Body of pancreas (tissue), 4 donors: ENCODE measurements around the gene JMY. TPM values are rescaled to one million over a fixed set of nuclear protein-coding genes. Genes with fewer than 3 reads are reported as not detected.

Source experiments
- ATAC-seq: fragments of 150-250 bp; one replicate; pipeline ENCODE4 v1.9.1; 2016
- DNase-seq, 4 donors: peaks; one replicate each; pipeline ENCODE4 v3.0.0-alpha.2; 2019
- H3K27ac ChIP-seq, 4 donors: fragments of 200-600 bp; sonication (generic); 1 replicate in 3 of 4; 2 replicates in 1 of 4; pipeline versions ENCODE4 v1.5.1 to v1.6.1; 2016 to 2019; ENCODE audit warnings: mild to moderate bottlenecking in 1 of 4, mixed read lengths in 1 of 4, moderate library complexity in 1 of 4
- H3K27me3 ChIP-seq, 2 donors: fragments of 200-600 bp; sonication (generic); one replicate each; pipeline ENCODE4 v1.6.0; 2016; ENCODE audit warnings: mild to moderate bottlenecking in 1 of 2
- H3K36me3 ChIP-seq, 2 donors: fragments of 200-600 bp; sonication (generic); replicated peaks in 1 of 2; 2 replicates each; pipeline ENCODE4 v1.5.1; 2016; ENCODE audit warnings: low read depth in 2 of 2; ENCODE audit not compliant: insufficient read depth in 1 of 2
- H3K4me1 ChIP-seq: fragments of 200-600 bp; sonication (generic); one replicate; pipeline ENCODE4 v1.6.0; 2016
- H3K4me3 ChIP-seq, 2 donors: fragments of 200-600 bp; sonication (generic); 1 replicate in 1 of 2; 2 replicates in 1 of 2; pipeline ENCODE4 v1.5.1; 2016 to 2019
- H3K9me3 ChIP-seq, 3 donors: fragments of 200-600 bp; sonication (generic); 1 replicate in 2 of 3; 2 replicates in 1 of 3; pipeline ENCODE4 v1.5.1; 2016
- CTCF ChIP-seq, 7 experiments: fragments of 450-650 bp in 4 of 7; fragments of 200-600 bp in 3 of 7; sonication (generic) in 3 of 7; IDR thresholded peaks; one replicate each; pipeline ENCODE4 v1.5.1; 2016 to 2019; ENCODE audit warnings: antibody characterized with exemption in 7 of 7
- POLR2A ChIP-seq, 3 donors: fragments of 450-650 bp; IDR thresholded peaks; one replicate each; pipeline ENCODE4 v1.6.1; 2016; ENCODE audit warnings: antibody characterized with exemption in 3 of 3, mild to moderate bottlenecking in 2 of 3
- WGBS, 2 donors: methylation state at CpG; one replicate each; pipeline ENCODE4 v1.1.5; 2017; 5-methylcytosine and 5-hydroxymethylcytosine counted together
- intact Hi-C: fragments of 100-400 bp; cut with DNase I; formaldehyde crosslinking; loops from one replicate; pipeline ENCODE4 v1.15.1; 2023
- small RNA-seq: library from RNA; depleted of rRNA; stranded (forward); fragments of <200 nt; gene quantifications from one replicate; pipeline ENCODE3, GENCODE V24; 2016
- total RNA-seq, 2 donors: library from RNA; depleted of rRNA; stranded (reverse); fragments of >200 nt; gene quantifications; one replicate each; pipeline ENCODE4 v1.1.0, GENCODE V29; 2016

Gene JMY
- total RNA-seq, 2 donors from 2014 or later = 11.9 to 15.8 TPM

DNA sequence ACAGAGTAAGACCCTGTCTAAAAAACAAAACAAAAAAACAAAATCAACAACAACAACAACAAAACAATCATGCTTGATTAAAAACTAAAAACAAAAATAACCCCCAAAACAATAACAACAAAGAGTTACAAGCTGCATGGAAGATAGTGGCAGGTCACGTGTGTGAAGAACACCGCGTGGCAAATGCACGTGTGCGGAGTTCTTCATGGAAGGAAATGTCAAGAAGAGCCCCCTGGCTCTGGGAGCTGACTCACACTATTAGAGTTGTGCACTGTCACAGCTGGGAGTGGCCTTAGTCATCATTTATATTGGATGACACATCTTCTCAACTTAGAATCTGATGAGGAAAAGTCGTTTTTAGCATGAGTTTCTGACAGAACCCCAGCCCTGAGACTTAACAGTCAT, 110.5 kb downstream of the JMY start:
- intact Hi-C loops = no loop called here
- Histone ChIP-seq H3K9me3 (no peaks in the 10 kb centered on the region), H3K4me1 (no peaks in the 10 kb centered on the region), H3K27me3 (no peaks in the 10 kb centered on the region), H3K36me3 (no peaks in the 10 kb centered on the region), H3K27ac (no peak overlapping the region), H3K4me3 (no peak overlapping the region)
- WGBS, 2 donors = 80 to 86% methylated on average over 6 of the region's 6 CpGs
- no peak for ATAC-seq
- no peak for DNase-seq
- TF ChIP-seq CTCF (IDR thresholded peaks at IDR 0.05) (no peak), POLR2A (IDR thresholded peaks at IDR 0.05) (no peak)

GRCh38 chr5:79349047-79349446, 113.1 kb downstream of the JMY start:
- intact Hi-C loops = no loop called here
- TF ChIP-seq CTCF (IDR thresholded peaks at IDR 0.05) (no peak), POLR2A (IDR thresholded peaks at IDR 0.05) (no peak)
- H3K4me3 ChIP-seq = no peak overlapping the region
- no peaks in the 10 kb centered on the region for H3K4me1 ChIP-seq
- H3K27ac ChIP-seq = no peak overlapping the region
- WGBS, 2 donors = 71 to 80% methylated on average over 10 of the region's 10 CpGs
- H3K27me3 ChIP-seq = no peaks in the 10 kb centered on the region
- no peak for ATAC-seq
- DNase-seq = no peak
- H3K9me3 ChIP-seq = no peaks in the 10 kb centered on the region
- H3K36me3 ChIP-seq = no peaks in the 10 kb centered on the region

DNA sequence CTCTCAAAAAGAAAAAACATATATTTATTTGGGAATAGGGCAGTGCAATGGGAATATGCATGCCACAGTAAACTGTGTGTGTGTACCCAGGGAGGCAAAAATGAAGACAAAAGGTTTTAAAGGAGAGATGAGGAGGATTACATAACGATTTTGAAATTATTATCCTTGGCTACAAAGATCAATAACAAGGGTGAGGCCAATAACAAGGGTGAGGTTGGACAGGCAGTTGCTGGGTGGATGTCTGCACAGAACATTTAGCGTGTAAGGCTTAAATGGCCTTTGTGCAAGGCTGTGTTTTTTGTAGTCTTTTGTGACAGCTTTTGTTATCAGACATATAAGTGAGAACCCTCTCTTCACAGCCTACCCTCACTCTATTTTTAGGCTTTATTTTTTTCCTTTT, 114.0 kb downstream of the JMY start:
- TF ChIP-seq CTCF (IDR thresholded peaks at IDR 0.05) (no peak), POLR2A (IDR thresholded peaks at IDR 0.05) (no peak)
- ATAC-seq = no peak
- intact Hi-C loops = no loop called here
- no peak for DNase-seq
- Histone ChIP-seq H3K4me1 (no peaks in the 10 kb centered on the region), H3K27me3 (no peaks in the 10 kb centered on the region), H3K36me3 (no peaks in the 10 kb centered on the region), H3K27ac (no peak overlapping the region), H3K9me3 (no peaks in the 10 kb centered on the region), H3K4me3 (no peak overlapping the region)
- 75 to 80% methylated on average over 2 of the region's 2 CpGs for WGBS, 2 donors

DNA sequence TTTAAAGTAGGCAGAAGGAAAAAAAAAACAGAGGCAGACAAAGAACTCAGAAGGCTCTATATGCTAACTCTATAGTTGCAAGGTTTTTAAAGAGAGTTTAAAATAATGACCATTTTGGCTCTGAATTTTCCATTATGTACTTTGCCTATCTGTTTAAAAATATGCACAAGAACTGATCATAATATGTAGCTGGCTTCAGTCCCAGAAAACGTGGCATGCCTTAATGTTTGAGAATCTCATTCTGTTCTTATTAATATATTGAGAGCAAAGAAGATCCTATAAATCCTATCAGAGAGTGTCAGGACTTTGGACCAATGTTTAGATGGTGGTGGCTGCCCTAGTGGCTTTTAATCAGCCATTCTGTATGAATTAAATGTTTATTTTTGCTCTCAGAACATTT, 121.5 kb downstream of the JMY start:
- no peak for TF ChIP-seq CTCF (IDR thresholded peaks at IDR 0.05)
- TF ChIP-seq POLR2A (IDR thresholded peaks at IDR 0.05) = no peak
- DNase-seq (no peak), ATAC-seq (no peak)
- Histone ChIP-seq H3K27me3 (no peaks in the 10 kb centered on the region), H3K4me1 (no peaks in the 10 kb centered on the region), H3K36me3 (no peaks in the 10 kb centered on the region), H3K9me3 (no peaks in the 10 kb centered on the region), H3K27ac (no peak overlapping the region), H3K4me3 (no peak overlapping the region)
- intact Hi-C loops = no loop called here
- WGBS, 2 donors = 4 to 6% methylated on average over 1 of the region's 1 CpG

Small RNA genes within 50 kb of the gene (small RNA-seq; reads per million reads assigned to genes)
- not detected for gene AC016559.1
- gene RF00425 = not detected

Other genes with a start within 250 kb of the JMY start
- 1 to 10 TPM; 4.7 to 7.3 TPM for gene DMGDH, start 166.5 kb upstream of the JMY start, total RNA-seq
- gene BHMT2, start 166.4 kb upstream of the JMY start, total RNA-seq = 1 to 10 TPM; 1.6 to 2.6 TPM
- not detected for gene BHMT, start 124.3 kb upstream of the JMY start, total RNA-seq